HepG2 (cell line): ENCODE measurements around the gene ACTN4. TPM values are rescaled to one million over a fixed set of nuclear protein-coding genes. Genes with fewer than 3 reads are reported as not detected.

Experiments used
- CCAR2 ChIP-seq: fragments of 200-400 bp; formaldehyde crosslinking; optimal IDR thresholded peaks from 2 replicates; pipeline ENCODE3; 2018; ENCODE audit warnings: low read depth, mild to moderate bottlenecking, low read length, moderate library complexity
- CERS6 ChIP-seq: sonication (generic); formaldehyde crosslinking; IDR thresholded peaks from 2 replicates; pipeline ENCODE4 v1.5.0; 2020; ENCODE audit warnings: missing genetic modification reagents
- CHD4 ChIP-seq: fragments of 200-600 bp; sonication (generic); IDR thresholded peaks from 2 replicates; pipeline ENCODE4 v1.7.0; 2017; ENCODE audit warnings: mild to moderate bottlenecking, low read length, borderline replicate concordance
- FOXM1 ChIP-seq: sonication (generic); formaldehyde crosslinking; IDR thresholded peaks from 2 replicates; pipeline ENCODE4 v1.5.0; 2020; ENCODE audit warnings: missing genetic modification reagents
- GABPA ChIP-seq, 2 experiments: IDR thresholded peaks; 2 replicates each; pipeline ENCODE4 v1.6.1; 2011 to 2016; ENCODE audit warnings: low read depth in 2 of 2, low read length in 1 of 2, missing biosample characterization in 1 of 2, missing genetic modification characterization in 1 of 2
- GTF3A ChIP-seq: sonication (generic); formaldehyde crosslinking; conservative IDR thresholded peaks from 2 replicates; pipeline ENCODE4 v1.4.0; 2020; ENCODE audit warnings: mild to moderate bottlenecking, missing genetic modification reagents
- HNF4A ChIP-seq: sonication (generic); formaldehyde crosslinking; IDR thresholded peaks from 2 replicates; pipeline ENCODE4 v1.4.0; 2020; ENCODE audit warnings: missing genetic modification reagents
- JARID2 ChIP-seq: sonication (generic); formaldehyde crosslinking; IDR thresholded peaks from 2 replicates; pipeline ENCODE4 v1.8.1; 2023; ENCODE audit warnings: missing genetic modification reagents, inconsistent platforms; ENCODE audit not compliant: insufficient replicate concordance
- NFE2L1 ChIP-seq: sonication (generic); formaldehyde crosslinking; IDR thresholded peaks from 2 replicates; pipeline ENCODE4 v1.4.0; 2020; ENCODE audit warnings: missing genetic modification reagents, mild to moderate bottlenecking, borderline replicate concordance
- POLR2AphosphoS5 ChIP-seq: IDR thresholded peaks from 2 replicates; pipeline ENCODE4 v1.6.1; 2012; ENCODE audit warnings: low read depth, low read length
- PRMT3 ChIP-seq: sonication (generic); formaldehyde crosslinking; IDR thresholded peaks from 2 replicates; pipeline ENCODE4 v1.8.1; 2022; ENCODE audit warnings: low read depth, mild to moderate bottlenecking, moderate library complexity, missing genetic modification reagents, borderline replicate concordance
- REL ChIP-seq: sonication (generic); formaldehyde crosslinking; conservative IDR thresholded peaks from 2 replicates; pipeline ENCODE4 v1.8.0; 2022; ENCODE audit warnings: mild to moderate bottlenecking, missing genetic modification reagents, moderate library complexity
- SCMH1 ChIP-seq: sonication (generic); formaldehyde crosslinking; IDR thresholded peaks from 2 replicates; pipeline ENCODE4 v1.9.0; 2021; ENCODE audit warnings: missing genetic modification reagents, mild to moderate bottlenecking, borderline replicate concordance
- SNAPC2 ChIP-seq: sonication (generic); formaldehyde crosslinking; IDR thresholded peaks from 2 replicates; pipeline ENCODE4 v1.8.1; 2022; ENCODE audit warnings: mild to moderate bottlenecking, missing genetic modification reagents
- XBP1 ChIP-seq: sonication (generic); formaldehyde crosslinking; IDR thresholded peaks from 2 replicates; pipeline ENCODE4 v1.5.0; 2020; ENCODE audit warnings: missing genetic modification reagents
- ZBTB3 ChIP-seq: sonication (generic); formaldehyde crosslinking; IDR thresholded peaks from 2 replicates; pipeline ENCODE4 v1.4.0; 2020; ENCODE audit warnings: low read depth, mild to moderate bottlenecking, moderate library complexity, missing genetic modification reagents, borderline replicate concordance
- ZNF138 ChIP-seq: sonication (generic); formaldehyde crosslinking; IDR thresholded peaks from 2 replicates; pipeline ENCODE4 v1.5.0; 2020; ENCODE audit warnings: mild to moderate bottlenecking, low read depth, missing genetic modification reagents
- ZNF17 ChIP-seq: sonication (generic); formaldehyde crosslinking; IDR thresholded peaks from 2 replicates; pipeline ENCODE4 v1.5.0; 2020; ENCODE audit warnings: mild to moderate bottlenecking, missing genetic modification reagents
- ZNF264 ChIP-seq: sonication (generic); formaldehyde crosslinking; IDR thresholded peaks from 2 replicates; pipeline ENCODE4 v1.4.0; 2020; ENCODE audit warnings: missing genetic modification reagents
- ZNF468 ChIP-seq: sonication (generic); formaldehyde crosslinking; IDR thresholded peaks from 2 replicates; pipeline ENCODE4 v1.8.0; 2022; ENCODE audit warnings: mild to moderate bottlenecking, moderate library complexity, missing genetic modification reagents
- ZNF512B ChIP-seq: sonication (generic); formaldehyde crosslinking; IDR thresholded peaks from 2 replicates; pipeline ENCODE4 v1.5.1; 2020; ENCODE audit warnings: missing genetic modification reagents, mild to moderate bottlenecking, borderline replicate concordance
- ZNF569 ChIP-seq: sonication (generic); formaldehyde crosslinking; IDR thresholded peaks from 2 replicates; pipeline ENCODE4 v1.5.0; 2020; ENCODE audit warnings: mild to moderate bottlenecking, missing genetic modification reagents, moderate library complexity, borderline replicate concordance
- ZNF746 ChIP-seq: sonication (generic); formaldehyde crosslinking; IDR thresholded peaks from 2 replicates; pipeline ENCODE4 v1.8.0; 2022; ENCODE audit warnings: mild to moderate bottlenecking, missing genetic modification reagents
- ZNF883 ChIP-seq: sonication (generic); formaldehyde crosslinking; IDR thresholded peaks from 2 replicates; pipeline ENCODE4 v1.5.1; 2020; ENCODE audit warnings: mild to moderate bottlenecking, missing genetic modification reagents; ENCODE audit errors: not compliant biosample characterization
- ZSCAN12 ChIP-seq: sonication (generic); formaldehyde crosslinking; IDR thresholded peaks from 2 replicates; pipeline ENCODE4 v1.9.0; 2021; ENCODE audit warnings: mild to moderate bottlenecking, missing genetic modification reagents
- polyA plus RNA-seq, 8 experiments: library from polyadenylated mRNA; depleted of rRNA in 3 of 8; stranded (reverse) in 7 of 8; unstranded in 1 of 8; fragments of >200 nt; fragmentation: Illumina TruSeq in 4 of 8; extraction: Trizol in 4 of 8; gene quantifications; 2 replicates each; pipeline versions ENCODE4 v1.2.1 to v1.2.3, GENCODE V29; 2011 to 2016; ENCODE audit warnings: low read depth in 4 of 8, missing spikeins in 1 of 8, mixed read lengths in 1 of 8; ENCODE audit not compliant: insufficient read depth in 1 of 8
- total RNA-seq, 5 experiments: library from RNA; depleted of rRNA; stranded (reverse); fragments of >200 nt; fragmentation: Illumina TruSeq; extraction: Trizol; gene quantifications; 2 replicates each; pipeline ENCODE4 v1.2.3, GENCODE V29; 2016; ENCODE audit warnings: low read depth in 1 of 5
- TF ChIP-seq, protein P1 (sequence below): sonication (generic); formaldehyde crosslinking; IDR thresholded peaks from 2 replicates; pipeline ENCODE4 v1.4.0; 2020; ENCODE audit warnings: low read depth, mild to moderate bottlenecking, missing genetic modification reagents

ACTN4 gene
- total and polyA plus RNA-seq, 2 of the 13 experiments (the other 11 are each of a cell fraction or from before 2014, with no cell fraction given), result 171 to 192 TPM

DNA sequence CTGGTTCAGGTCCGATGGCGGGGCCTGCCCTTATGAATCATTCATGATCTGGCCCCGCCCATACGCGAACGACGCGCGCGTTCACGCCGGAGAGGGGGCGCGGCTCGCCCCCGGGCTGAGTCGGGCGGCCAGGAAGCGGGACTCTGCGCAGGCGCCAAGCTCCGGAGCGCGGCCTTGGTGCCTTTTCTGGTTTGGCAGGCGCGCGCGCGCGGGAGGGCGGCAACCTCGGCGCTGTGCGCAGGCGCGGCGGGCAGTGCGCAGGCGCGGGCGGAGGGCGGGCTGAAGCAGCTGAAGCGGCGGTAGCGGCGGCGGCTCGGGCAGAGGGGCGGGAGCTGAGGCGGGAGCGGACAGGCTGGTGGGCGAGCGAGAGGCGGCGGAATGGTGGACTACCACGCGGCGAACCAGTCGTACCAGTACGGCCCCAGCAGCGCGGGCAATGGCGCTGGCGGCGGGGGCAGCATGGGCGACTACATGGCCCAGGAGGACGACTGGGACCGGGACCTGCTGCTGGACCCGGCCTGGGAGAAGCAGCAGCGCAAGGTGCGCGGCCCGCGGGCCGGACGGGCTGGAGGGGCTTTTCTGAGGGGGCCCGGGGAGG lies at the start of gene ACTN4 (continued):
- TF ChIP-seq XBP1 (CRISPR knock-in tag), result no peak
- no peak for TF ChIP-seq ZNF264 (CRISPR knock-in tag)
- no peak for TF ChIP-seq CERS6 (CRISPR knock-in tag)
- peak; percentile 67; the same call in 1 of the 2 replicates for TF ChIP-seq ZNF746
- TF ChIP-seq FOXM1 (CRISPR knock-in tag), result no peak
- peak; percentile 89; the same call in 1 of the 2 replicates for TF ChIP-seq ZNF138 (CRISPR knock-in tag)
- no peak for TF ChIP-seq REL (CRISPR knock-in tag)
- TF ChIP-seq, protein P1, sequence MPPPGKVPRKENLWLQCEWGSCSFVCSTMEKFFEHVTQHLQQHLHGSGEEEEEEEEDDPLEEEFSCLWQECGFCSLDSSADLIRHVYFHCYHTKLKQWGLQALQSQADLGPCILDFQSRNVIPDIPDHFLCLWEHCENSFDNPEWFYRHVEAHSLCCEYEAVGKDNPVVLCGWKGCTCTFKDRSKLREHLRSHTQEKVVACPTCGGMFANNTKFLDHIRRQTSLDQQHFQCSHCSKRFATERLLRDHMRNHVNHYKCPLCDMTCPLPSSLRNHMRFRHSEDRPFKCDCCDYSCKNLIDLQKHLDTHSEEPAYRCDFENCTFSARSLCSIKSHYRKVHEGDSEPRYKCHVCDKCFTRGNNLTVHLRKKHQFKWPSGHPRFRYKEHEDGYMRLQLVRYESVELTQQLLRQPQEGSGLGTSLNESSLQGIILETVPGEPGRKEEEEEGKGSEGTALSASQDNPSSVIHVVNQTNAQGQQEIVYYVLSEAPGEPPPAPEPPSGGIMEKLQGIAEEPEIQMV (CRISPR knock-in tag), result no peak
- no peak for TF ChIP-seq SCMH1
- no peak for TF ChIP-seq ZNF569 (CRISPR knock-in tag)
- TF ChIP-seq ZNF17, result no peak
- TF ChIP-seq HNF4A, result peak; percentile 9; the same call in 1 of the 2 replicates
- no peak for TF ChIP-seq CCAR2
- TF ChIP-seq ZNF883 (CRISPR knock-in tag), result peak; percentile 87
- TF ChIP-seq JARID2, result no peak
- TF ChIP-seq SNAPC2 (CRISPR knock-in tag), result no peak
- TF ChIP-seq PRMT3 (CRISPR knock-in tag), result no peak
- no peak for TF ChIP-seq ZNF512B (CRISPR knock-in tag)
- no peak for TF ChIP-seq GTF3A (CRISPR knock-in tag)
- TF ChIP-seq GABPA (IDR thresholded peaks at IDR 0.05; ENCODE audit: low read depth, low read length), result no peak
- no peak for TF ChIP-seq GABPA (CRISPR knock-in tag; IDR thresholded peaks at IDR 0.05; ENCODE audit: low read depth)
- TF ChIP-seq CHD4, result no peak
- no peak for TF ChIP-seq ZNF468 (CRISPR knock-in tag)
- peak; percentile 85 for TF ChIP-seq POLR2AphosphoS5
- TF ChIP-seq NFE2L1 (CRISPR knock-in tag), result no peak
- no peak; the same call in 1 of the 2 replicates for TF ChIP-seq ZSCAN12 (CRISPR knock-in tag)
- TF ChIP-seq ZBTB3, result no peak
